Endothelial cell of hepatic sinusoid (primary cell): ENCODE results near the gene C19orf44.
"Not testable (repeated sequence)": the region's sequence is repeated elsewhere in the genome, so short reads cannot be mapped to it uniquely, and the experiment has no call there.

Source experiments
- in situ Hi-C: cut with HindIII; loops from 2 replicates; pipeline ENCODE4 v1.10.0; 2017; ENCODE audit warnings: low sequenced_read_pairs

The C19orf44 gene

GRCh38 chr19:16495982-16496612, at the start of gene C19orf44, which contains the start of gene CALR3:
TSS of gene C19orf44 (plus strand) at chr19:16496394. CDS start at chr19:16500793, 4,399 bp downstream.
TSS of gene CALR3 (minus strand) at chr19:16496167. CDS start at chr19:16496129, 38 bp downstream.
- in situ Hi-C loops, result no loop called here

GRCh38 chr19:16446724-16447368, 49.3 kb upstream of the C19orf44 start:
- in situ Hi-C loops, result no loop called here

GRCh38 chr19:16448872-16449271, 47.3 kb upstream of the C19orf44 start:
- in situ Hi-C loops, result not testable (repeated sequence)

GRCh38 chr19:16449330-16449961, 46.7 kb upstream of the C19orf44 start:
- in situ Hi-C loops, result no loop called here

DNA sequence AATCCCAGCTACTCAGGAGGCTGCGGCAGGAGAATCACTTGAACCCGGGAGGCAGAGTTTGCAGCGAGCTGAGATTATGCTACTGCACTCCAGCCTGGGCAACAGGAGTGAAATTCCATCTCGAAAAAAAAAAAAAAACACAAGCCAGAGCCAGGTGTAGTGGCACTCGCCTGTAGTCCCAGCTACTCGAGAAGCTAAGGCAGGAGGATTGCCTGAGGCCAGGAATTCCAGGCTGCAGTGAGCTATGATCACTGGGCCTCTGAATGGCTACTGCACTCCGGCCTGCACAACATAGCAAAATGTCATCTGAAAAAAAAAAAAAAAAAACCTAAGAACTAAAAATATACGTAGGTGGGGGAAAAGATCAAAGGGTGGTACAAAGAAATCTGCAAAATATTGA, 43.9 kb upstream of the C19orf44 start:
- in situ Hi-C loops, result no loop called here

DNA sequence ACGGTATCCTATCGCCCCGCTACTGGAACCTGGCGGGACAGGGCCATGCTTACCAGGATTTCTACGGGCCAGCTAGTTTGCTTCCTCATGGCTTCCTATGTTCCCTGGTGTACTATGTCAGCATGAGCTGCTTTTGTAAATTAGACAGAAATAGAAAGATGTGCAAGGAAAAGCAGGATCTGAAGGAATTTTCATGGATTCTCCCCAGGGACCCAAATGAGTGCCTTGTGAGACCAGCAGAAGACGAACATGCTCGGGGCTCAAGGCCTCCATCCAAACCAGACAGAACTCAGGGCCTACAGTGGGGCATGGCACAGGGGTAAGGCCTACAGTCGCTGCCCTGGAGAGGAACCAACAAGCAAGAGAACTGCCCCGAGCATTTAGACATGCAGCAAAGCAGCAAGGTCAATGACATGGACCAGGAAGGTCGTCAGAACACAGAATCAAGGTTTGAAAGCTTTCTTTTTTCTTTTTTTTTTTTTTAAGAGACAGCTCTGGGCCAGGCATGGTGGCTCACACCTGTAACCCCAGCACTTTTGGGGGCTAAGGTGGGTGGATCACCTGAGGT, 41.8 kb upstream of the C19orf44 start:
- in situ Hi-C loops, result no loop called here

GRCh38 chr19:16455489-16455888, 40.7 kb upstream of the C19orf44 start:
- in situ Hi-C loops, result no loop called here

GRCh38 chr19:16456652-16457194, 39.5 kb upstream of the C19orf44 start:
- in situ Hi-C loops, result no loop called here

DNA sequence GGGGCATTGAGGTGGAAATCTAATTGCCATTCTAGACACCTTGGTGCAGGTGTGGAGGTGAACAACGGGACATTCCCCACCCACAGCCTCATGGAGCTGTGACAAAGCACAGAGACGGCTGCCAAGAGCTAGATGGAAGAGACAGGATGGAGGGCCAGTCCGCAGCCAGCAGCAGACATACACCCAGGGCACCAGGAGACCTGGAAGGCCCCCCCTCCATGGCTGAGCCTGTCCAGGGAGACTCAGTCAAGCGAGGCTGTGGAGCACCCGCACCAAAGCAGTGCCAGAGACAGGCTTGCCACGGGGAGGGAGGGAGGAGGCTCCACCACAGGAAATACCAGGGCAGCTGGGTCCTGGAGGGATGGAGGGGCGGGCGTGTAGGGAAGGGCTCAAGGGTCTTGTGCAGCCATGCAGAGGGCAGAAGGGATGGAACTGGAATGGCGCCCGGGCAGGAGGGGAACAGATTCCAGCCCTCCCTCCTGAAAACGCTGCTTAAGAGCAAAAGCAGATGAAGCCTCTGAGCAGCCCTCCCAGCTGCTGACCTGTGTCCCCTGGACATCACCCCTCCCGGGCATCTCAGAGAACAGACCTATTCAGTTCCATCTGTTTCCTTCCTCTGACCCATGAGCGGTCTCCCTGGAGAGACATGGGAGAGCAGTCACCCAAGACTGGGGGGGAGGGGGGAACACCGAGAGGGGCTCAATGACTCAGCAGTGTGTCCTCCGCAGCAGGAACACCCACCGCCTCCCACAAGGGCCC, 38.8 kb upstream of the C19orf44 start:
- in situ Hi-C loops, result no loop called here

GRCh38 chr19:16457954-16458331, 38.3 kb upstream of the C19orf44 start:
- in situ Hi-C loops, result no loop called here

GRCh38 chr19:16458391-16459341, 37.5 kb upstream of the C19orf44 start:
- in situ Hi-C loops, result no loop called here

DNA sequence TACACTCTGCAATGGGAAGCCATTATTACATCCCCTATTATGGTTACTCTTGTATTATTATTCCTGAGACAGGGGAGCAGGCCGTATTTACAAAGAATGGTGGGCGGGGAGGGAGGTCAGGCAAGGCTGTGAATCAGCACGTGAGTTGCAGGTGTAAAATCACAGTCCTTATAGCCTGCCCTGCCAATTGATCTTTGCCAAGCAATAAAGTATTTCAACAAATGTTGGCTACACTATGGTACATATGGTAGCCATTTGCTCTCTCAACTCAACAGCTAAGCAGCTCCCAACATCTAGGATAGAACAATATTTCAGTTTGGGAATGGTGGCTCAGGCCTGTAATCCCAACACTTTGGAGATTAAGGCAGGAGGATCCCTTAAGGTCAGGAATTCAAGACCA, 36.5 kb upstream of the C19orf44 start:
- in situ Hi-C loops, result no loop called here

- in situ Hi-C loops, result no loop called here
Measured at GRCh38 chr19:16460454-16460853, 35.7 kb upstream of the C19orf44 start.

GRCh38 chr19:16461630-16462051, 34.6 kb upstream of the C19orf44 start:
- in situ Hi-C loops, result no loop called here

GRCh38 chr19:16462757-16463250, 33.4 kb upstream of the C19orf44 start:
- in situ Hi-C loops, result no loop called here

- in situ Hi-C loops, result no loop called here
Measured at GRCh38 chr19:16463341-16463990, 32.7 kb upstream of the C19orf44 start.

DNA sequence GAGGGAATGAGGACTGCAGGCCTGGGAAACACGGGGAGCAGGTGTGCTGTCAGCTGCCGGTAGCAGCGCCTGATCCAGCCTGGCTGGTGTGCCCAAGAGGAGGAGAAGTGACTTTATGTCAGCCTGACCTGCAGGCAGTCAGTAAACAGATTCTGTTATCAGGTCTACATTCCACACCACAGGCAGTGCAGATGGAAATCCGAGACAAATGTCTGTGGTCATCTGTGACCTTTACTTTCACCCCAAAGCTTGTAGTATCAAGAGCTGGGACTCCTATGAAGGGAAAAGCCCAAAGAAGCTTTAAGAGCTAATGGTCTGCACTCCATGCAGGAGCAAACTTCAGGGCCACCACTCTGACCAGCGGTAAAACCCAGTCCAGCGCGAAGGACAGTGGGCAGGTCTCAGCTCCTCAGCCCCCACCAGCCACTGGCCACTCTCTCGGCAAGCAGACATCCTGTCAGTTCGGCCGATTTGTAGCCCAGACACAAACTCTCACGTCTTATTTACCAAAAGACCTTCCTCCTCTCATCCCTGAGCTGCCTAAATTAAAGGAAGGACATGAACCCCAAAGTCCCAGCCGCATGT, 32.1 kb upstream of the C19orf44 start:
- in situ Hi-C loops, result no loop called here

- in situ Hi-C loops, result no loop called here
Measured at GRCh38 chr19:16465239-16465638, 31.0 kb upstream of the C19orf44 start.
